HG03432 (cell line): ENCODE data around the gene RTN4.

ENCODE experiments used
- ATAC-seq: cut with Tn5 transposase; IDR thresholded peaks from one replicate; pipeline ENCODE4 v1.9.1; 2021; ENCODE audit warnings: mild to moderate bottlenecking, moderate library complexity; ENCODE audit not compliant: unreplicated experiment

Gene RTN4

DNA sequence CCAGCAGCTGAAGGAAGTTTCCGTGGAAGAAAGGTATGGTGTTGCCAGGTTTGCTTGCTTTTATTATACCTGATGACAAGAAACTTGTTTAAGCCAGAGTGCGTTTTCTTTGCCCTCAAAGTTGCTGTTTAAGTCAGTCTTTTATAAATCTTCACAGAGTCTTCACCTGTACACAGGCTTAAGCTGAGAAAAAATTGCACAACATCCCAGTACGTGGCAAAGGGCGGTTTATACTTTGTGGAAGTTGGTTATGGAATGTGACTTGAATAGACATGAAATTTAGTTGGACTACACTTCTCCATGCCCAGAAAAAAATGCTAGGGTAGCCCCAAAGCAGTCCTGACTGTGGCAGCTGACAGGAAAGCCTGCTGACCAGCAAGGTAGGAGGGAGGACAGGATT is 121.5 kb downstream of the RTN4 start:
- no peak for ATAC-seq

DNA sequence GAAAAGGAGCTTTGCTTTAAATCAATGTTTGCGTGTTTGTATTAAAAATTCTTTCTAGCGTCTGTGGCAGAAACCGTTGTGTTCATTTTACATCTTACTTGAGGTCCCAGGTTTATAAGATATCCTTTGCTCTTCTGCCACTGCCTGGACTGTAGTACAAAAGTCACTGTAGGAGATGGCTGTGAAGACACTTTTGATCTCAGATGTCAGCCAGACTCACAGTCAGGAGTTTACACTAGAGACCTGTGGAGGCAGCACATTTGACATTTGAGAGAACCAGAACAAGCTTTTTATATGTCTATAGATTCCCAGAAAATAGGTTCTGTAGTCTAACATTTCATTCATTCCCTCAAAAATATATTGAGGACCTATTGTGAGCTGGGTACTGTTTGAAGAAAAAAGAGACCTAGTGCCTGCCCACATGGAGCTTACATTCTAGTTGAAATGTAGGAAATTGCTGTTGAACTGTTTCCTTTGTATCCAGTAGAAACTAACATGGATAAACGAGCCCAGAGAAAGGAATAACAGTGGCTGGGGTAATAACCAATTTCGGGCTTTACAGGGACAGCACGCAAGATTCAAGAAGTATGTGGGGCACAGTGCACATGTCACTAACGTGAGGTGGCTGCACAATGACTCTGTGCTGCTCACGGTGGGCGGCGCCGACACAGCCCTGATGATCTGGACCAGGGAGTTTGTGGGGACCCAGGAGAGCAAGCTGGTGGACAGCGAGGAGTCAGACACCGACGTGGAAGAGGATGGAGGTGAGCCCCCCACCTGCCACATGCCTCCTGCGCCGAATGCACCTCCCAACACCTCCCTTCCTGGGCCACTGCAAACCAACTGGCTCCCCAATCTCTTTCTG is 122.3 kb downstream of the RTN4 start:
- ATAC-seq, result no peak

DNA sequence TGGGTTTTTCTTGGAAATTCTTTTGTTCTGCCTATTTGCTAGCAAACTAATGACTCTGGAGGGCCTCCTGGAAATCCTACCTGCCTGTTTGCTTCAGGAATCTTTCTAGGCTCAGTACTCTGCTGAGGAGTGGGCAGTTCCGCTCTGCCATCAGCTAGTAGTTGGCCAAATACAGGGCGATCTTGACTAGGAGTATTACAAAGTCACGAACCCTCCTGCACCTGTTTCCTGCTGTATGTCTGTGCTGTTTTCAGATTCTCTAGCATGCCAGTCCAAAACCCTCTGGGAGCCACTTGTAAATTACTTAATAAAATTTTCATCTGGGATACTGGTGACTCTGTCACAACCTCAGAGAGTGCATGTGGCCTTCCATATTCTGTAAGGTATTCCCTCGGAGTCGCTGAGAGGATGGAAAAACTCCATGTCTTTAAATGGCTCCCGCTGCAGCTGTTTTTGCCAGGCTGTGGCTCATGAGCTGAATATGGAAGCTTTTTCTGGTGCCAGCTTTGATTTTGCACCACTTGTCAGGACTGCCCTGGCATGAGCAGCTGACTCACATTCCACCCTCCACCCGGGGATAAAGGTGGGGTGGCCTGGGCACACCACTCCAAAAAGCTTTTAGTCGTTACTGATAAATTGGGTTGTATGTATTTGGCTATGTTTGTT is 123.0 kb downstream of the RTN4 start:
- no peak for ATAC-seq

DNA sequence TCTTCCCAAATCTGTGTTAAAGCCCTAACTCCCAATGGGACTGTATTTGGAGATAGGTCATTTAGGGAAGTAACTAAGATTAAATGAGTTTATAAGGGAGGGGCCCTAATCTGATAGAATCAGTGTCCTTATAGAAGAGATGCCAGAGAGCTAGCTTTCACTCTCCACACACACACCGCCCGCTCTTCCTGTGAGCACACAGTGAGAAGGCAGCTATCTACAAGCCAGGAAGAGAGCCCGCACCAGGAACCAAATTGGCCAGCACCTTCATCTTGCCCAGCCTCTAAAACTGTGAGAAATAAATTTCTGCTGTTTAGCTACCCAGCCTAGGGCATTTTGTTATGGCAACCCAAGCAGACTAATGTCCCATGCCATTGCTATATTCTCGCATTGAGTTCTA is 125.2 kb downstream of the RTN4 start:
- ATAC-seq, result no peak

DNA sequence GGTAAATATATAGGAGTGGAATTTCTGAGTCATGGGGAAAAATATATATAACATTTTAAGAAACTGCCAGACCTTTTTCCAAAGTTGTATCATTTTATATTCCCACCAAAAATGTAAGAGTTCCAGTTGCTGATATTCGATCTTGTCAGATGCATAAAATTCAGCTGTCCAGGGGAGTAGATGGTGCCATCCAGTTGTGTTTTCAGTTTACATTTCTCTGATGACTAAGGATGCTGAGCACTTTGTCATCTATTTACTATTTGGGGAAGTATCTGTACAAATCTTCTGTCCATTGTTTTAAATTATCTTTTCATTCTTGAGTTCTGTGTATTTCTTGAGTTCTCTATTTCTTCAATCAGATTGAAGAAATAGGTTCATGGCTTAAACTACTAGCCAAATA is 126.1 kb downstream of the RTN4 start:
- ATAC-seq, result no peak
